Measurements from ENCODE around the gene STRBP. TPM values are rescaled to one million over a fixed set of nuclear protein-coding genes. Genes with fewer than 3 reads are reported as not detected.

STRBP gene
- total RNA-seq, 1 donor from 2014 or later, result 10.1 TPM

GRCh38 chr9:123107639-123108285, 160.6 kb downstream of the STRBP start:
- ATAC-seq (no peak), DNase-seq (ENCODE audit: low spot score) (no peak)

- ATAC-seq, result no peak
- DNase-seq (ENCODE audit: low spot score), result no peak
These were observed 162.9 kb downstream of the STRBP start for GRCh38 chr9:123105490-123105889.

- DNase-seq (ENCODE audit: low spot score) (no peak), ATAC-seq (no peak)
These were observed 163.6 kb downstream of the STRBP start for GRCh38 chr9:123104807-123105206.

GRCh38 chr9:123102375-123103113, 165.8 kb downstream of the STRBP start:
- ATAC-seq (peak; percentile 48), DNase-seq (ENCODE audit: low spot score) (no peak)

GRCh38 chr9:123099548-123099947, 168.8 kb downstream of the STRBP start:
- ATAC-seq, result peak; percentile 76
- DNase-seq (ENCODE audit: low spot score), result no peak

- ATAC-seq (peak; percentile 33), DNase-seq (ENCODE audit: low spot score) (no peak)
These were observed 169.3 kb downstream of the STRBP start for GRCh38 chr9:123099042-123099441.

- DNase-seq (ENCODE audit: low spot score) (no peak), ATAC-seq (no peak)
These were observed 170.3 kb downstream of the STRBP start for GRCh38 chr9:123098096-123098459.

GRCh38 chr9:123097430-123098095, 170.8 kb downstream of the STRBP start:
- ATAC-seq (no peak), DNase-seq (ENCODE audit: low spot score) (no peak)

GRCh38 chr9:123096987-123097386, 171.4 kb downstream of the STRBP start:
- DNase-seq (ENCODE audit: low spot score) (no peak), ATAC-seq (no peak)

- DNase-seq (ENCODE audit: low spot score), result no peak
- ATAC-seq, result no peak
These were observed 175.2 kb downstream of the STRBP start for GRCh38 chr9:123093141-123093540.

GRCh38 chr9:123091459-123091858, 176.9 kb downstream of the STRBP start:
- ATAC-seq, result no peak

GRCh38 chr9:123090956-123091355, 177.4 kb downstream of the STRBP start:
- peak; percentile 48 for ATAC-seq
- no peak for DNase-seq (ENCODE audit: low spot score)

More at GRCh38 chr9:123091459-123091858, 176.9 kb downstream of the STRBP start:
- no peak for DNase-seq (ENCODE audit: low spot score)

GRCh38 chr9:123090198-123090896, 178.0 kb downstream of the STRBP start:
- ATAC-seq, result no peak
- DNase-seq (ENCODE audit: low spot score), result no peak

- no peak for DNase-seq (ENCODE audit: low spot score)
- ATAC-seq, result no peak
These were observed 178.6 kb downstream of the STRBP start for GRCh38 chr9:123089790-123090189.

GRCh38 chr9:123089040-123089439, 179.3 kb downstream of the STRBP start:
- ATAC-seq, result peak; percentile 65

GRCh38 chr9:123087359-123087888, 181.0 kb downstream of the STRBP start:
- DNase-seq (ENCODE audit: low spot score), result no peak
- peak; percentile 78 for ATAC-seq

More at GRCh38 chr9:123089040-123089439, 179.3 kb downstream of the STRBP start:
- DNase-seq (ENCODE audit: low spot score), result no peak

GRCh38 chr9:123085916-123086315, 182.5 kb downstream of the STRBP start:
- DNase-seq (ENCODE audit: low spot score), result no peak
- ATAC-seq, result no peak

- DNase-seq (ENCODE audit: low spot score), result no peak
- no peak for ATAC-seq
These were observed 184.1 kb downstream of the STRBP start for GRCh38 chr9:123084256-123084655.

- DNase-seq (ENCODE audit: low spot score), result no peak
- ATAC-seq, result no peak
These were observed 184.7 kb downstream of the STRBP start for GRCh38 chr9:123083680-123084079.

- peak; percentile 89 for ATAC-seq
- no peak for DNase-seq (ENCODE audit: low spot score)
These were observed 186.6 kb downstream of the STRBP start for GRCh38 chr9:123081824-123082223.

- ATAC-seq (no peak), DNase-seq (ENCODE audit: low spot score) (no peak)
These were observed 187.9 kb downstream of the STRBP start for GRCh38 chr9:123080444-123080843.
